Forelimb muscle (tissue), 1 donor: Measurements from ENCODE around the gene SPRN. TPM values are rescaled to one million over a fixed set of nuclear protein-coding genes. Genes with fewer than 3 reads are reported as not detected.
"Not testable (repeated sequence)": the region's sequence is repeated elsewhere in the genome, so short reads cannot be mapped to it uniquely, and the experiment has no call there.

Experiments
- DNase-seq: peaks from one replicate; pipeline ENCODE4 v3.0.0-alpha.2; 2013; ENCODE audit warnings: low read depth
- polyA plus RNA-seq: library from polyadenylated mRNA; unstranded; fragments of 120-200 nt; gene quantifications from one replicate; pipeline ENCODE4 v1.2.1, GENCODE V29; 2013; ENCODE audit not compliant: insufficient read length

Gene SPRN
- polyA plus RNA-seq, 1 donor: 4.1 TPM

DNA sequence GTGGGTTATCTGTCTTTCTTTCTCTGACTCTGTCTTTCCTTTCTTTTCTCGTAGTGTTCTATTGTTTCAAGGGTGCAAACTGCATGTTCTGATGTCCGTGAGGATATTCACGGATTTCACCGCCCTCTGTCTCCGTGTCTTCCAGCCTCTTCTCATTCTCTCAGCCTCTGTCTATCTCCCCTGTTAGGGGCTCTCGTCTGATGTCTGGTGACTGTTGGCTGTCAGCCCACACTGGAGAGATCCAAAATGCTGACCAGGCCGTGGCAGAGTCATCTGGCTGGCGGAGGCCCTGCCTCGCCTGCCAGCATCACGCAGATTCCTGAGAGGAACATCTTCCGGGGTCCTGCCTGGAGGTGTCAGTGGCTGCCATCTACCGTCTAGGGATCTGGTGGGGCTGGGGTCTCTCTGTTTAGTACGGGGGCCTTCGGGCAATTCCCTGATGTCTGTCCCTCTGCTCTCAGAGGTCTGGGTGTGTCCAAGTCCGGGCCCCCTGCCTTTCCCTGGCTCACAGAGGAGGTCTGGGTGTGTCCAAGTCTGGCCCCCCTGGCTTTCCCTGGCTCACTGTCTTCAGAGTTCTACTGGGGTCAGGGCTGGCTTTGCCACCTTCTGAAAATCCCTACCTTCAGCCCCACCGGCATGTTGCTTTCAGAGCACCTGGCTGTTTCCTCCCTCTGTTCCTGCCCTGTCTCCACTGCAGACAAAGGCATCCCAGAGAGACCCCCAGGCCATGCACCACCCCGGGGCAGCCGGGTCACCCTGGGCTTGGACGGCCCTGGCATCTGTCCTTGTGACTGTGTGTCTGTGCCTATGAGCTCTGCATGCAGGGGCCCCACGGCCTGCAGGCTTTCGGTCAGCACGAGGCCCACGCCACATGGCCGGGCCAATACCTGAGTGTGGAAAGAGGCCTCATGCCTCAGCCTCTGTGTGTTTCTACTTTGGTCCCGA, 15.4 kb upstream of the SPRN start:
- no peak for DNase-seq

- DNase-seq: no peak
Observed at GRCh38 chr10:133438711-133439273, 14.4 kb upstream of the SPRN start.

GRCh38 chr10:133432789-133433188, 8.4 kb upstream of the SPRN start:
- not testable (repeated sequence) for DNase-seq

DNA sequence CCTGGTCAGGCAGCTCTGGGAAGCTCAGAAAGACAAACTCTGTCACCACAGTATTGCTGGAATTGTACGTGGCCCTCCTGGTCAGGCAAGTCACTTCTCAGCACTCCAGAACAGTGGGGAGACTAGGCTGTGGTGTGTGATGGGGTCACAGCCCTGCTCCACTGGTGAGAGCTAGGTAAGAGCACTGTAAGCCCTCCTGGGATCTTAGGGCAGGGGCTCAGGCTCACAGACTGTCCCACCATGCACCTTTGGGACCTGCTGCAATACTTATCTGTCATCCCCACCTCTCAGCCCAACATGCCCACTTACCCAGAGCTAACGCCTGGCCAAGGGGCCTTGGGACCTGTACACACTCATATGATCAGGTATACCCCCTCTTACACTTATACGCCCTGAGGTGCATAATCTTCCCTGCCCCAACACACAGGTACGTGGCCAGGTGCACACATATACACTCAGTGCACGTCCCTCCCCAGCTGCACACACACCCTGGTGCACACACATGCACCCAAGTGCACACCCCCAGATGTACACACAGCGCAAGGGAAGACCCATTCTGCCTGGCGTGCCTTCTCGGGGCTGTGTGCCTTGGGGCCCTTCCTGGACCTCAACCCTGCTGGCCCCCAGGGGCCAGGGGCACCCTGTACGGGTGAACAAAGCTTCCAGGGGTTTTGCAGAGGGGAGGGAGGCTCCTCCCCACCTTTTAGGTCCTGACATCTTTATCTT, 7.6 kb upstream of the SPRN start:
- not testable (repeated sequence) for DNase-seq

- DNase-seq: not testable (repeated sequence)
Observed at GRCh38 chr10:133429571-133429970, 5.1 kb upstream of the SPRN start.

- not testable (repeated sequence) for DNase-seq
Observed at GRCh38 chr10:133424102-133424501, 323 bp downstream of the SPRN start.

DNA sequence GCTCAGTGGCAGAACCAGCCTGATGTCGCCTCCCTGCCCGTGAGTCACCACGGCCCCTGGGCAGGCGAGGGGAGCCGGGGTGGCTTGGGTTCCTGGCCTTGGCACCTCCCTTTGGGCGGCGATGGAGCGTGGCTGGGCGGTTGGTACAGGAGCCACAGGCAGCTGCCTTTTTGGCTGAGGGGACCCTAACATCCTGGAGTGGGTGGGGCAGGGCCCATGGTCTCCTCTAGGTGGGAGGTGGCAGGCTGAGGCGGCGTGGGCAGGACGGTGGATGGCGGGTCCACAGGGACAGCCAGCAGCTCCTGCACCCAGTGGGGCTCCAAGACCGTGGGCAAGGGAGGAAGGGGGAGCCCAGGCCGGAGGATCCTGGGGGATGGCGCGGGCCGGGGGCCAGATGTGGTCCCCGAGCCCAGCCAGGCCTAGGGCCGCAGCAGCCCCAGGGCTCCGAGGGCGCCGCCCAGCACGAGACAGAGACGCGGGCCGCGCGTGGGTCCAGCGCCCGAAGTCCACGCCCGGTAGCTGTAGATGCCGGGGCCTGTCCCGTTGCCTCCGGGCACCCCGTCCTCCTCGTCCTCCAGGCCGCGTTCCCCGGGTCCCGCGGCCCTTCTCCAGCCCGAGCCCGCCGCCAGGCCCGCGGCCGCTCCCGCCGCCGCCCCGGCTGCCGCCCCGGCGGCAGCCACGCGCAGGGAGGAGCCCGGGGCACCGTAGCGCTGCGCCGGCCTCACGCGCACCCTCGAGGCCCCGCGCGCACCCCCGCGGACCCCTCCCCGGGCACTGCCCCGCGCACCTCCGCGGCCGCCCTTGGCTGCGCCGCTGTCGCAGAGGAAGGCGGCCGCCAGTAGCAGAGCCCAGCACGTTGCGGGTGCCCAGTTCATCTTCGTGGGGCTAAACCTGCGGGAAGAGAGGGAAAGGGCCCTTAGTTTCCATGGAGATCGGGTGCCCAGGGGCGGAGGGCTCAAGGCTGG, 1.3 kb downstream of the SPRN start:
- no peak for DNase-seq

DNA sequence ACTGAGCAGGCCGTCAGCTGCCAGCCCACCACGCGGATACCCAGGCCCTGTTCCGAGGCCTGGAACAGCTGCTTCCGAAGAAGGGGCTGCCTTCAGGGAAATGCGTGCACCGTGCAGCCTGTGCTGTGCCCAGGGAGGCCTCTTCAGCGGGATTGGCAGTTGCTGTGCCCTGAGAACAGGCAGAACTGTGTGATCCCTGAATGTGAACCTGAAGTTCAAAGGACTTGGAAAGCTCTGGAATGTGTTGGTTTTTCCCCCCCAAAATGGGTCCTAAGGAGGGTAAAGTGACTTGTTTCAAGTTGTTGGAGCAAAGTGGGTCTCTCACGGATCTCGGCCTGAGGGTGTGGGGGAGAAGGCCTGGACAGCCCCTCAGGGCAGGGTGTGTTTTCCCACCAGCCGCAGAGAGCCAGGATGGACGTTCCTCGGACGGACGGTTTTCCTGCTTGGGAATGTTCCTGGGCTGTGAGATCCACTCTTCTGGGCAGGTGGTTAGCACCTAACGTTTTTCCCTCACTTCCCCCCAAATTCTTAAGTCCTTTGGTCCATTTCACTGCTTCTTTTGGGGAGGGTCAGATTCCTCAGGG, 2.1 kb downstream of the SPRN start:
- no peak for DNase-seq

GRCh38 chr10:133421336-133422222, 2.8 kb downstream of the SPRN start:
- no peak for DNase-seq

DNA sequence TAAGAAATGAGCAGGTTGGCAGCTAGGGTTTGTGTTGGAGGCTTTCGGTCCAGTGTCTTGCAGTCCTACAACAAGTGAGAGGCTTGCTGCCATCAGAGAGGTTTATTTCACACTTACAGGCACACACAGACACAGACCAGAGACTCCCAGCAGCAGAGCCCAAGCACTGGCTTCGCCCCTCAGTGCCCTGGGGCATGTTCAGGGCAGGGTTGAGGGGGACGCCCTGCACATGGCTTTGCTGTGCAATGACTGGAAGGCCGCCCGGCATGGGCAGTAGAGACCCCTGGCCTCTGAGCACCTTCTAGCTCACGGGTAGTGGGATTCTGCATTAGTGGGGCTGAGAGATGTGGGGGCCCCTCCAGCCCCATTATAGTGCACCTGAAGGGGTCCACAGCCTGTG, 3.8 kb downstream of the SPRN start:
- DNase-seq: no peak

GRCh38 chr10:133420028-133420427, 4.4 kb downstream of the SPRN start:
- no peak for DNase-seq

DNA sequence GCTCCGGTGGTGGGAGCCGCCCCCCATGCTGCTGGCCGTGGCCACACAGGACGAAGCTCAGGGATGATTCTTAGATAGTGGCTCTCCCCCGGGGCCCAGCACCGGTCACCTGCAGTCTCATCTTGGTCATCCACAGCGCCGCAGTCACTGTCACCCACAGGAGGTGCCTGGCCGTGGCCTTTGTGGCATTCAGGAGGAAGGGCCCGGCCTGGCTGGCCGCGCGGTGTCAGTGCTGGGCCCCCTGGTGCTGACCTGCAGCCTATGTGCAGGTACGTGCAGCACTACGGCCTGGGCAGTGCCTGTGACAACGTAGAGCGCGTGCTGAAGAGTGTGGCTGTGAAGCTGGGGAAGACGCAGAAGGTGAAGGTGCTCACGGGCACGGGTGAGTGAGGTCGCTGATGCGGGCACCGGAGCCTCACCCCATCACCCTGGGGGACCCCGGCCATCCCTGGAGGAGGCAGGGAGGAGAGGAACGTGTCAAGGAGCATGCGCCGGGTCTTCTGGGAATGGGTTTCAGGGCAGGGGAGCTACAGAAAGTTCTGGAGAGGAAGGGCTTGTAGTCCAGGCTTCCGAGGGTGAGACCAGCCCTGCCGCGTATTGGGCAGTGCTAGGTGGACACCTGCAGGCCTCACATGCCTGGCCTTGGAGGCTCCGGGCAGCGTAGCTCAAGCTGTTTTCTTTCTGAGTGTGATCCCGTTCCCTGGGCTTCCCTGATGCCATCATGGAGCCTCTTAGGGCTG, 5.0 kb downstream of the SPRN start:
- DNase-seq: no peak

DNA sequence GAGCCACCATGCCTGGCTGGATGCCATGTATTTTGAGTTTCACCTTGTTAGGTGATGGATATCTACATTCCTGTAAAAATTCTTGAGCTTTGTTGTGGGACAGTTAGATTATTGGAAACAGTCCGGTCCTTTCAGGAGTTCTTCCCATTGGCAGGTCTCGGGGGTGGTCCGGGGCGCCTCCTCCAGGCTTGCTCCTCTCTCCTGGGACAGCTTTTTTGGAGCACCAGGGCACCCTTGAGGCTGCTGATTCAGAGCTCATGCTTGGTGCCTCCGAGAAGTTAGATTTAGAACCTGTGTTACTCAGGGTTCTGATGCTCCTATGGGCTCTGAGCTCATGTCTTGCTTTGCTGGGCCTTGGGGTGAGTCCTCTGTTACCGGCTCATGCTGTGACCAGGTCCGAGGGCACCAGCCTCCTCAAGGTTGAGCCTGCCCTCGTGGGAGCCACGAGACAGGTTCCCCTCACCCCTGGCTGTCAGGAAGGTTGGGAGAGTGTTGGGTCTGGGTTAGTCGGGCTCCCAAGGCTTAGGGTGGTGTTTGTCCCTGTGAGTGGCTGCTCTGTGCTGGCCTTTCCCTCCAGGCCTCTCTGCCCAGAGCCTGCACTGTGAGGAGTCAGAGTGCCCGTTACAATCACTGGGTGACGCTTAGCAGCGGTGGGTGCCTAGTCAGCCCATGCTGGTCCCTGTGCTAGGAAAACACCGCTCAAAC, 6.0 kb downstream of the SPRN start:
- no peak for DNase-seq

DNA sequence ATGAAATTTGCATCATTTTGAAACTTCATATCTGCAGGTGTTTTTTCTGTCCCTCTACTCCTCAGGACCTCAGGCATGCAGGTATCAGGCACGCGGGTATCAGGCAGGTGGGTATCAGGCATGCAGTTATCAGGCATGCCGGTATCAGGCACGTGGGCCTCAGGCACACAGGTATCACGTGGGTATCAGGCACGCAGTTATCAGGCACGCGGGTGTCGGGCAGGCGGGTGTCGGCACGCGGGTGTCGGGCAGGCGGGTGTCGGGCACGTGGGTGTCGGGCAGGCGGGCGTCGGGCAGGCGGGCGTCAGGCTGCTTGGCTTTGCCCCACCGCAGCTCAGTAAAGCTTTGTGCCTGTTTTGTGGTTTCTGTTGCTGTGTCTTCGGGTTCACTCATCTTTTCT, 8.7 kb downstream of the SPRN start:
- no peak for DNase-seq

DNA sequence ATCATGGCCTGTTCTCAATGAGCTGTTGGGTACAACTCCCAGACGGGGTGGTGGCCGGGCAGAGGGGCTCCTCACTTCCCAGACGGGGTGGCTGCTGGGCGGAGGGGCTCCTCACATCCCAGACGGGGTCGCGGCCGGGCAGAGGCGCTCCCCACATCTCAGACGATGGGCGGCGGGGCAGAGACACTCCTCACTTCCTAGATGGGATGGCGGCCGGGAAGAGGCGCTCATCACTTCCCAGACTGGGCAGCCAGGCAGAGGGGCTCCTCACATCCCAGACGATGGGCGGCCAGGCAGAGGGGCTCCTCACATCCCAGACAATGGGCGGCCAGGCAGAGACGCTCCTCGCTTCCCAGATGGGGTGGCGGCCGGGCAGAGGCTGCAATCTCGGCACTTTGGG, 10.0 kb downstream of the SPRN start:
- DNase-seq: not testable (repeated sequence)

DNA sequence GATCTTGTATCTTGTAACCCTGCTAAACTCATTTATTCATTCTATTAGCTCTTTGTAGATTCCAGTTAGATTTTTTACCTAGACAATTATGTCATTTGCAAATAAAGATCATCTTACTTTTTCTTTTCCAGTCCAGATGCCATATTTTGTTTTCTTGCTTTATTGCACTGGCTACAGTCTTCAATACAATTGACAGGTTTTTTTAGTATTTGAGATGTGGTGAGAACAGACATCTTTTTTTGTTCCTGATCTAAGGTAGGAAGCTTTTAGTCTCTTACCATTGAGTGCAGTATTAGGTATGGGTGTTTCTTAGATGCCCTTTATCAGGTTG, 12.1 kb downstream of the SPRN start:
- no peak for DNase-seq

GRCh38 chr10:133411523-133412380, 12.7 kb downstream of the SPRN start:
- no peak for DNase-seq
